Fibroblast of lung (primary cell): ENCODE data around the gene GLIPR1. TPM values are rescaled to one million over a fixed set of nuclear protein-coding genes. Genes with fewer than 3 reads are reported as not detected.

Source experiments
- DNase-seq, 2 donors: peaks; one replicate each; pipeline versions ENCODE4 v3.0.0 to v3.0.0-alpha.2; 2010; ENCODE audit warnings: low read depth in 2 of 2
- H2AFZ ChIP-seq: 2 replicates; pipeline ENCODE4 v1.5.1; 2012; ENCODE audit warnings: low read length, control low read depth, inconsistent platforms
- H3K27ac ChIP-seq: 2 replicates; pipeline ENCODE4 v1.5.1; 2011; ENCODE audit warnings: low read length, control low read depth; ENCODE audit not compliant: insufficient read depth
- H3K27me3 ChIP-seq: 2 replicates; pipeline ENCODE4 v1.5.1; 2011; ENCODE audit warnings: mild to moderate bottlenecking, low read length; ENCODE audit not compliant: control insufficient read depth, insufficient read depth
- H3K36me3 ChIP-seq: 2 replicates; pipeline ENCODE4 v1.5.1; 2011; ENCODE audit warnings: low read length; ENCODE audit not compliant: control insufficient read depth, insufficient read depth
- H3K4me1 ChIP-seq: 2 replicates; pipeline ENCODE4 v1.5.1; 2011; ENCODE audit warnings: low read length; ENCODE audit not compliant: control insufficient read depth, insufficient read depth; ENCODE audit errors: extremely low read depth
- H3K4me2 ChIP-seq: 2 replicates; pipeline ENCODE4 v1.5.1; 2011; ENCODE audit warnings: low read length, control low read depth; ENCODE audit not compliant: insufficient read depth; ENCODE audit errors: extremely low read depth
- H3K4me3 ChIP-seq, 4 experiments: fragments of 200-600 bp in 1 of 4; sonication (generic) in 1 of 4; replicated peaks in 1 of 4; 2 replicates each; pipeline ENCODE4 v1.5.1; 2011 to 2016; ENCODE audit warnings: low read length in 4 of 4, low read depth in 3 of 4, mild to moderate bottlenecking in 3 of 4, control low read depth in 2 of 4, inconsistent platforms in 1 of 4, mixed read lengths in 1 of 4; ENCODE audit not compliant: insufficient read depth in 1 of 4; ENCODE audit errors: control extremely low read depth in 1 of 4
- H3K79me2 ChIP-seq: 2 replicates; pipeline ENCODE4 v1.5.1; 2012; ENCODE audit warnings: mild to moderate bottlenecking, low read length, inconsistent platforms; ENCODE audit not compliant: control insufficient read depth, insufficient read depth
- H3K9ac ChIP-seq: 2 replicates; pipeline ENCODE4 v1.5.1; 2011; ENCODE audit warnings: mild to moderate bottlenecking, low read length, control low read depth; ENCODE audit not compliant: insufficient read depth
- H3K9me3 ChIP-seq: 2 replicates; pipeline ENCODE4 v1.5.1; 2012; ENCODE audit warnings: low read depth, low read length; ENCODE audit not compliant: control insufficient read depth, insufficient read depth
- H4K20me1 ChIP-seq: 2 replicates; pipeline ENCODE4 v1.5.1; 2011; ENCODE audit warnings: low read length; ENCODE audit not compliant: control insufficient read depth, insufficient read depth; ENCODE audit errors: extremely low read depth
- EZH2 ChIP-seq: IDR thresholded peaks from 2 replicates; pipeline ENCODE4 v1.5.1; 2012; ENCODE audit warnings: low read length, control low read depth, mild to moderate bottlenecking; ENCODE audit errors: missing control alignments
- polyA plus RNA-seq, 2 donors: library from polyadenylated mRNA; depleted of rRNA in 1 of 2; stranded (reverse) in 1 of 2; unstranded in 1 of 2; fragments of >200 nt; gene quantifications; 2 replicates each; pipeline ENCODE4 v1.2.1, GENCODE V29; 2011 to 2012; ENCODE audit warnings: missing spikeins in 1 of 2
- total RNA-seq: library from RNA; depleted of rRNA; stranded (reverse); fragments of >200 nt; gene quantifications from 2 replicates; pipeline ENCODE4 v1.2.1, GENCODE V29; 2014
- TF ChIP-seq, protein P1 (sequence below), 2 donors: IDR thresholded peaks in 1 of 2; conservative IDR thresholded peaks in 1 of 2; 1 replicate in 1 of 2; 2 replicates in 1 of 2; pipeline ENCODE4 v1.5.1; 2011 to 2012; ENCODE audit warnings: low read length in 2 of 2, control low read depth in 1 of 2, inconsistent platforms in 1 of 2, low read depth in 1 of 2, mild to moderate bottlenecking in 1 of 2

The GLIPR1 gene
- total and polyA plus RNA-seq, 2 donors (not counting 1 experiment from before 2014, with no cell fraction given): 59.8 to 245 TPM

DNA sequence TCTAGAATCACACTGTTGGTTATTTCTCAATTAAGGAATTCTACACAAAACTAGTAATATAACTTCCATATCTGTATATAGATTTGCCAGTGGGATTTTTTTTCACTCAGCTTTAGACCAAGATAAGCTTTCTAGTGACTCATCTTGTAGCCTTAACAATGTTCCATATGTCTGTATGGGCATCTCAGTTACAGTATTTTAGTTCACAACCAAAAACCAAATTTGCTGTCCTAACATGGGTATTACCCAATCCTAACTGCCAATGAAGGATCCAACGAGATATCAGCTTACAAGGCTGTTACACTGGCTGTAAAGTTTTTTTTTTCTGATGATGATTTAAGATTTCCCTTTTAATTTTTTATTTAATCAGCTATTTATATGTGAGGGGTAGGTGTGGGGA is 62.4 kb downstream of the GLIPR1 start:
- Histone ChIP-seq H2AFZ (no peak overlapping the region), H3K79me2 (no peaks in the 10 kb centered on the region), H3K9me3 (no peaks in the 10 kb centered on the region), H3K9ac (no peak overlapping the region), H3K4me2 (no peak overlapping the region), H3K27ac (no peak overlapping the region), H3K27me3 (no peaks in the 10 kb centered on the region), H3K36me3 (no peaks in the 10 kb centered on the region), H4K20me1 (no peaks in the 10 kb centered on the region), H3K4me3 (no peak overlapping the region), H3K4me1 (no peaks in the 10 kb centered on the region)
- TF ChIP-seq, protein P1, sequence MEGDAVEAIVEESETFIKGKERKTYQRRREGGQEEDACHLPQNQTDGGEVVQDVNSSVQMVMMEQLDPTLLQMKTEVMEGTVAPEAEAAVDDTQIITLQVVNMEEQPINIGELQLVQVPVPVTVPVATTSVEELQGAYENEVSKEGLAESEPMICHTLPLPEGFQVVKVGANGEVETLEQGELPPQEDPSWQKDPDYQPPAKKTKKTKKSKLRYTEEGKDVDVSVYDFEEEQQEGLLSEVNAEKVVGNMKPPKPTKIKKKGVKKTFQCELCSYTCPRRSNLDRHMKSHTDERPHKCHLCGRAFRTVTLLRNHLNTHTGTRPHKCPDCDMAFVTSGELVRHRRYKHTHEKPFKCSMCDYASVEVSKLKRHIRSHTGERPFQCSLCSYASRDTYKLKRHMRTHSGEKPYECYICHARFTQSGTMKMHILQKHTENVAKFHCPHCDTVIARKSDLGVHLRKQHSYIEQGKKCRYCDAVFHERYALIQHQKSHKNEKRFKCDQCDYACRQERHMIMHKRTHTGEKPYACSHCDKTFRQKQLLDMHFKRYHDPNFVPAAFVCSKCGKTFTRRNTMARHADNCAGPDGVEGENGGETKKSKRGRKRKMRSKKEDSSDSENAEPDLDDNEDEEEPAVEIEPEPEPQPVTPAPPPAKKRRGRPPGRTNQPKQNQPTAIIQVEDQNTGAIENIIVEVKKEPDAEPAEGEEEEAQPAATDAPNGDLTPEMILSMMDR (conservative IDR thresholded peaks at IDR 0.05 in 1 of 2, IDR thresholded peaks at IDR 0.05 in 1 of 2; ENCODE audit: low read depth in 1 of 2, low read length in 2 of 2): no peak
- TF ChIP-seq EZH2: no peak
- DNase-seq: peak; percentile 28 to 82

DNA sequence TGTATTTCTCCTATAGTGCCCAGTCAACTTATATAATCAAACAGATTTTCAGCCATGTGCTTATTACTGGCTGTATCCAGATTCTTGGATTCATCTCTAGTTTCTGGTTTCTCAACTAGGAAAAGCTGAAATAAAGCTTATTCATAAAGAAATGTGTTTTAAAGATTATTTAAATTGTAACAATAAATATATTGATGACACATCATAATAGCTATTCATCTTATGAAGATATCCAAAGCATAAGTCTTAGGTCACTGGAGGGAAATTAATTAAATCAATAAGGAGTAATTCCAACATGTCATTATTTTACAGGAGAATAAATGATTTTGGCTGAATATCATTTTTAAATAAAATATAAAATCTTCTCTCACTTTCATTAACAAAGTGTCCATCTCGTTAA is 63.0 kb downstream of the GLIPR1 start:
- no peaks in the 10 kb centered on the region for H4K20me1 ChIP-seq
- no peak overlapping the region for H2AFZ ChIP-seq
- H3K4me1 ChIP-seq: no peaks in the 10 kb centered on the region
- no peak overlapping the region for H3K9ac ChIP-seq
- no peak overlapping the region for H3K4me2 ChIP-seq
- no peak for TF ChIP-seq EZH2
- TF ChIP-seq, protein P1 (conservative IDR thresholded peaks at IDR 0.05 in 1 of 2, IDR thresholded peaks at IDR 0.05 in 1 of 2; ENCODE audit: low read depth in 1 of 2, low read length in 2 of 2): no peak
- H3K4me3 ChIP-seq: no peak overlapping the region
- no peaks in the 10 kb centered on the region for H3K9me3 ChIP-seq
- DNase-seq: no peak
- H3K27me3 ChIP-seq: no peaks in the 10 kb centered on the region
- H3K79me2 ChIP-seq: no peaks in the 10 kb centered on the region
- no peaks in the 10 kb centered on the region for H3K36me3 ChIP-seq
- H3K27ac ChIP-seq: no peak overlapping the region

DNA sequence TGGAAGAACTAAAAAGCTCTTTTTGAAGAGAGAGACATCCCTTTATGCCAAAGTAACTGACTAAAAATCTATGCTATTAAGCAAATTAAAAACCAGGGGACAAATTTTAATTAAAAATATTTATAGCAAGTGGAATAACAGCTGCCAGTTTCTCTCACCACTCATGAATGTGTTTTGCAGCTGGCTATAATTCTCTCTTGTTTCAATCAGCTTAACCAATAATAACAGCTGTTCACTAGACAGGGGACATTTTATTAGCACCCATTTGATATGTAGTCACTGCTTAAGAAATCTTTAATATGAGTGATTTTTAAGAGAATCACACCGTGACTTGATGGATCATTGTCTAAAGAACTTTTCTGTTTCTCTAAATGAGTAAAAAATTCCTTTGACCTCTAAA is 65.1 kb downstream of the GLIPR1 start:
- no peak overlapping the region for H3K9ac ChIP-seq
- no peaks in the 10 kb centered on the region for H3K36me3 ChIP-seq
- H2AFZ ChIP-seq: no peak overlapping the region
- H3K27ac ChIP-seq: no peak overlapping the region
- TF ChIP-seq, protein P1 (conservative IDR thresholded peaks at IDR 0.05 in 1 of 2, IDR thresholded peaks at IDR 0.05 in 1 of 2; ENCODE audit: low read depth in 1 of 2, low read length in 2 of 2): no peak
- no peak for TF ChIP-seq EZH2
- no peaks in the 10 kb centered on the region for H3K79me2 ChIP-seq
- H3K9me3 ChIP-seq: no peaks in the 10 kb centered on the region
- no peaks in the 10 kb centered on the region for H4K20me1 ChIP-seq
- H3K27me3 ChIP-seq: no peaks in the 10 kb centered on the region
- no peaks in the 10 kb centered on the region for H3K4me1 ChIP-seq
- H3K4me2 ChIP-seq: no peak overlapping the region
- no peak for DNase-seq
- no peak overlapping the region for H3K4me3 ChIP-seq
